Posterior cingulate gyrus (tissue), 11 donors: ENCODE measurements around the gene BTF3L4.
"Not testable (repeated sequence)": the region's sequence is repeated elsewhere in the genome, so short reads cannot be mapped to it uniquely, and the experiment has no call there.

ENCODE experiments used
- DNase-seq, 10 donors: peaks; one replicate each; pipeline versions ENCODE4 v3.0.0 to v3.0.0-alpha.2; 2020 to 2021; ENCODE audit warnings: mixed read lengths in 3 of 10
- intact Hi-C: fragments of 100-400 bp; cut with DNase I; formaldehyde crosslinking; loops from one replicate; pipeline ENCODE4 v1.15.1; 2023

BTF3L4 gene

DNA sequence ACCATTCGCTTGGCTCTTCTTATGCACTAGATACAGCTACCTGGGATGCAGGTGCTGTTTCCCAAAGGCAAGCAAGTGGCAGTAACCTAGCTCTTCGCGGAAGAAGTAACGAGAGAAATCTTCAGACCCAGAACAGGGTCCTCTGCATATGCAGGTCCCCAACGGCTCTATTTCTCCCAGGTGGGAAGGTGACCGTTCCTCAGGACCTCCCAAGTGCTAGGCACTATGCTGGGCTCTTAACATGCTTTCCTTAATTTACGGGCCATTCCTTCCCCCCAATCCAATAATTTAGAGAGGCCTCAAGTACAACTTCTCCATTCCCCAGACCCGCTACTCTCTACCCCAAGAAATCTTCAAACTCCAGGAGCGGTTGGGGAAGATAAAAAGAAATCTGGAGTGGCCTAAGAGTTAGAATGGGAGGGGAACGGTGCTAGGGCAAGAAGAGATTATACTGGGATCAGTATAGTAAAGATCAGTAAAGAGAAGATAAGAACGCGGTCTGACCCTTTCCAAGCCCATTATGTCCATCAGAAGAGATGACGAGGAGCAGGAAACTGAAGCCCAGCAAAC lies 1.5 kb upstream of the BTF3L4 start:
- no peak for DNase-seq
- intact Hi-C loops: loop anchor here (10.0 kb wide), 1 partner anchor 640 kb away; the partner anchor contains the start of gene COA7

DNA sequence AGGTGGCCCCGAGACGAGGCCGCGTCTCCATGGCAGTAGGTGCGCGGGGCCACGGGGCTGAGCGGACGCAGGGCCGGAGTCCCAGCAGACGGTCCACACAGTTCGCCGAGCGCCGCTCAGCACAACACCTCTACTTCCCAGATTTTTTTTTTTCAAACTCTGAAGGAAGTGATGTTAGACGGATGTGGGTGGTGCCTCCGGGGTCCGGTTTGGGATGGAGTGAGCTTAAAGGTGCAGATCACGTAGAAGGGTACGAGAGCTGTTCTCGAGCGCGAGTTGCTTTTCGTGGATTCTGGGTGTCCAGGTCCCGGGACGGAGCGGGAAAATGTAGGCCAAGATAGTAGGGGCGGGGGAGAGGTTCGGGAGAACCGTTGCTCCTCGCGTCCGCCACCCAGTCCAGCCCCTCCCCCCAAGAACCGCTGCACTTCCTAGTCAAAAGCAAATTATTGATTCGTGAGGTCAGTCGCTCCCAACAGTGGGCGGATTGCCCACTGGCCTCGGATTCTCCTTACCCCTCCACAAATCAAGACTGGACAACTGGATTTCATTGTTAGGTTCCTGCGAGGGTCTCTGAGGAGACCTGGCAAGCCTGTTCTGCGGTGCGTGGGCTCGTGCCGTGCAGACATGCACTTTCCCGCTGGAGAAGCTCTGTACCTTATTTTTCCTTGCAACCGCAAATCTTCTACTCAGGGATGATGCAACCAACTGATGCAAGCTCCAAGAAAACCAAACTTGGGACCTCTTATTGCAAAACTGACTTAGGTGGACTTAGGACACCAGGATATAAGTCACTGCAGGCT lies 829 bp upstream of the BTF3L4 start, which contains the start of gene TXNDC12:
TXNDC12 (minus strand) TSS at position 126 of the 800 bp plus-strand sequence; CDS start at position 31, 95 bp downstream.
- DNase-seq: peak; percentile 71 to 98 (median 79)
- intact Hi-C loops: loop anchor here (10.0 kb wide), 1 partner anchor 640 kb away; the partner anchor contains the start of gene COA7

DNA sequence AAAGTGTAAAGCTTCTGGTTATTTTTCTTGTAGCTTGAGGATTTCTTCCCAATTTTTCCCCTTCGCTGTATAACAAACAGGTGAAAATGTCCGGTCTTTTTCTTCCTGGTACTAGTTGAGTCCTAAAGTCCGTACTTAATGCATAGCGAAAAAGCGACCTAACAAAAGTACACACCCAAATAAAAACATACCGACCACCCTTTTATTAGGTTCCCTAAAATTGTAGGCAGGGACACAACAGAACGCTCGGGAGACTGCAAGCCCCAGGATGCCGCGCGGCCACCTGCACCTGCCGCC lies 281 bp upstream of the BTF3L4 start:
- no peak for DNase-seq
- intact Hi-C loops: loop anchor here (1.0 to 10.0 kb wide), 2 partner anchors 23 to 639 kb away; partner anchors contain the start of genes COA7 and KTI12

DNA sequence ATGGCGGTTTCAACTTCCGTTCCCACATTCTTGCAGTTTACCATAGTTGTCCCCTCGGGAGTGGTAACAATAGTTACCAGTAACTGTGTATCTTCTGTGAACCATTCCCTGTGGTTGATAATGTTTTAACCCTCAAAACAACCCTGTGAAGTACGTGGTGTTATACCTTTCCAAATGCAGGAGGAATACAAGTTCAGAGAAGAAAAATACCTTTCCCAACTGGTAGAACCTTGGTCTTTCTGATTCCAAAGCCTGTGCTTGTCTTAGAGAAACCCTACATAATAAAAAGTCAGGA lies 789 bp downstream of the BTF3L4 start:
- intact Hi-C loops: loop anchor here (1.0 to 10.0 kb wide), 2 partner anchors 24 to 638 kb away; partner anchors contain the start of genes COA7 and KTI12
- no peak for DNase-seq

DNA sequence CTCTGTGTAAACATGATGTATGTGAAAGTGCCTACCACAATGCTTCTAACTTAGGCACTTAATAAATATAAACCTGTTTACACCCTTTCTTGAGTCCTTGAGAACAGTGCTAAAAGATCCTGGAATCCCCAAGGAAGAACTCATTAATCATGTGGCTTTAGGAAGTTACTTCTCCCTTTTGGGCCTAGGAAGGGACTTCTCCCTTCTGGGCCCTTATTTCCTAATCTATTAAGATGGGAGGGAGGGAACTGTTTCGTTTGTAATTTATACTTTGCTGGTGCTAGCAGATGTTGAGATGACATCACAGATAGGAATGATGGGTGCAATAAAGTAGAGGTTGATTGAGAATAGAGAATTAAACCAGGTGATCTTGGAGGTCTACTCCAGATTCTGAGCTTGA lies 1.2 kb downstream of the BTF3L4 start:
- intact Hi-C loops: loop anchor here (10.0 kb wide), 1 partner anchor 638 kb away; the partner anchor contains the start of gene COA7
- no peak for DNase-seq

DNA sequence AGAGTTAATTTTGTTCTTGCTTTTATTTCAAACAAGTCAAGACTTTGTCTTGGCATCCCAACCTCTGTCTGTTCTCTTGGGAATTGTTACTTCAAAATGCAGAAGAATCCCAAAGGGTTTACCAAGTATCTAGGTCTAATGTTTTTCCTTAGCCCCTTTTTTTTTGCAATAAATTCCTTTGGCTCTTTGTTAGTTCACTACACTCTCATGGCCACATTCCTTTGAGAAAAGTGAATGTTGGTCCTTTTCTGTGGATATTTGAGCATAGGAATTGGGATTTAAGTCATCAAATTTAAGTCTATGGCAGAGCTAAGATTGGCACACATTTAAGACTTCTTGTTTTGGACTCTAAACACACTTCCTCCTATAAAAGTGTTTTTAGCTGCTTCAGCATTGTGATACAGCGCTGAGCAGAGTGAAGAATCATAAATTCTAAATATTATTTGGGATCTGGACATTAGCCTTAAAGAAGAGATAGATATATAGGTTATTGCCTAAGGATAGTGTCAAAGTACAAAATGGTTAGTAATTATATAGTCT lies 1.9 kb downstream of the BTF3L4 start:
- intact Hi-C loops: loop anchor here (10.0 kb wide), 1 partner anchor 637 kb away; the partner anchor contains the start of gene COA7
- DNase-seq: no peak

DNA sequence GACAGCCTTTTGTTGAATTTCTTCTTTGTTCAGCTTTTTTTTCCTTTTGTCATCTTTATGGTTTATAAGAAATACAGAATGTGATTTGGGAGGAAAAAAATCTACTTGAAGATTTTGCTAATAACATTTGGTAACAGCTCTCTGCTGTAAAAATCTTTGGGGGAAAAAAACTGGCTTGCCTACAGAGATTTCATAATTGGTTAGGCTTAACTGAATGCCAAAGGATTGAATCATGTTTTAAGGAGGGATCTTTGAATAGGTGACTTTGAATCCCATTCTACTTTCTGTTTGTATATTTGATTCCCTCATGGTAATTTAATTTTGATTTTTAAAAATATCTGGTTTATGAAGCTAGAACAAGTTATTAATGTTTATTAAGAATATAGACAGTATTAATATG lies 3.2 kb downstream of the BTF3L4 start:
- no peak for DNase-seq
- intact Hi-C loops: loop anchor here (10.0 kb wide), 1 partner anchor 635 kb away; the partner anchor contains the start of gene COA7

DNA sequence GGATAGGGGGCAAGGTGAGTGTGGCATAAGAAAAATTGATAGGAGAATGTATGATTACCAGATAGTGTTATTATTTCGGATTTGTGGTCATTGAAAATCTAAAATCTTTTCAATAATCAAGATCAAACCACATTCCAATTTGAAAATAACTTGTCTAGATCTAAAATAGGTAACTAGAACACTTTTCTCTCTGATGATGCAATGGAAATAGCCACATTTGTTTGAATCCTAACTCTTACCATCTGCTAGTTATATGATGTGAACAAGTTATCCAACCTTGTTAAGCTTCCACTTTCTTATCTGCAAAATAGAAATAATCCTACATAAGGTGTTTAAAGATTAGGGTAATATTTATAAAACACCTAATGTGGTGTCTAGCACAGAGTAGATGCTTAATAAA lies 3.8 kb downstream of the BTF3L4 start:
- intact Hi-C loops: loop anchor here (10.0 kb wide), 1 partner anchor 635 kb away; the partner anchor contains the start of gene COA7
- no peak for DNase-seq

DNA sequence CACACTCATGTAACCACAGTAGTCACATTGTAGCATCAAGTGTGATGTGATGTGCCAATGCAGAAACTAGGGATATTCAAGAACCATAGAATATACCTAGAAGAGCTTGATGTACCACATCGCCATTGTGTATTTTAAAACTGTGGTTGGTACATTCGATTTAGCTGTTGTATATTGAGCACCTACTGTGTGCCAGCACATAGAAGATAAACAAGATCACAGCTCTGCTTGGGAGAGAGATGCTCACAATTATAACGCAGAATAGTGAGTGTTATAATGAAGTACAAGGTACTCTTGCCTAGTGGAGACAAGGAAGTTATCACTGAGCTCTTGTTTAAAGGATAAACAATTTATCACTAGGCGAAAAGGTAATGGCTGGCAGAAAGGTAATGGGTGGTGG lies 4.7 kb downstream of the BTF3L4 start:
- intact Hi-C loops: no loop called here

DNA sequence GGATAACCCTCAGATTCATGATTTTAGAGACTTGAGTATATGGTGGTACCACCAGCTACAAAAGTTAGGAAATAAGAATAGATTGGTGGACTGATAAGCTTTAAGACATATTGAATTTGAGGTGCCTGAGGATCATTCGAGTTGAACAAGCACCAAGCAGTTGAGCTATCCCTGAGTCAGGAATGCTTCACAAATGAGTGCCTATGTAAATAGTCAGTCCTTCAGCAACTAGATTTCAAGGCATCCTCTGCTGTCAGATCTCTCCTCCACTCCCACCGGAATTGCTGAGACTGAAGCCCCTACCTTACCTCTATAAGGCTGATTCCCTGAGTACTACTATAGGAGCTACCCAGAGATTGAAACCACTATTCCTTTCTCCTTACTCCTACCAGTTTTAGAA lies 7.1 kb downstream of the BTF3L4 start:
- intact Hi-C loops: no loop called here
- DNase-seq: no peak

More for the DNA sequence above, 4.7 kb downstream of the BTF3L4 start:
- DNase-seq: no peak

DNA sequence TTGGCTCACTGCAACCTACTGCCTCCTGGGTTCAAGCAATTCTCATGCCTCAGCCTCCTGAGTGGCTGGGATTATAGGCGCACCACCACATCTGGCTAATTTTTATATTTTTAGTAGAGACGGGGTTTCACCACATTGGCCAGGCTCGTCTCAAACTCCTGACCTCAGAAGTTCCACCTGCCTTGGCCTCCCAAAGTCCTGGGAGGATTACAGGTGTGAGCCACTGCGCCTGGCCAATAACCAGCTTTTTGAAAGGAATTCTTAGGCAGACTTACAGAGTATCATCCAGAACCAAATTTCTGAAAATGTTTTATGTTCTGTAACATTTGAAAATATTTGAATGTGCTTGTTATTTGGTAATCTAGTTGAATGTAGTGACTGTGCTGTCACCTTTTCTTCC lies 14.6 kb downstream of the BTF3L4 start:
- intact Hi-C loops: no loop called here
- DNase-seq: no peak

DNA sequence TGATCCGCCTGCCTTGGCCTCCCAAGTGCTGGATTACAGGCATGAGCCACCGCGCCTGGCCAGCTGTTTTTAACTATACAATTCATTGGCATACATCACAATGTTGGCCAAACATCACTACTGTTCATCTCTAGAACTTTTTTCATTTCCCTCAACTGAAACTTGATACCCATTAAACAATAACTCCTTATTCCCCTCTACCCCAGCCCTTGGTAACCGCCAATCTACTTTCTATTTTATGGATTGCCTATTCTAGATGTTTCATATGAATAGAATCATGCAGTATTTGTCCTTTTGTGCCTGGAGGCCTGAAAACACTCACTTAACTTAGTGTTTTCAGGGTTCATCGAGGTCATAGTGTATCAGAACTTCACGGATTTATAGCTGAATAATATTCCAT lies 16.2 kb downstream of the BTF3L4 start:
- no peak for DNase-seq
- intact Hi-C loops: no loop called here

DNA sequence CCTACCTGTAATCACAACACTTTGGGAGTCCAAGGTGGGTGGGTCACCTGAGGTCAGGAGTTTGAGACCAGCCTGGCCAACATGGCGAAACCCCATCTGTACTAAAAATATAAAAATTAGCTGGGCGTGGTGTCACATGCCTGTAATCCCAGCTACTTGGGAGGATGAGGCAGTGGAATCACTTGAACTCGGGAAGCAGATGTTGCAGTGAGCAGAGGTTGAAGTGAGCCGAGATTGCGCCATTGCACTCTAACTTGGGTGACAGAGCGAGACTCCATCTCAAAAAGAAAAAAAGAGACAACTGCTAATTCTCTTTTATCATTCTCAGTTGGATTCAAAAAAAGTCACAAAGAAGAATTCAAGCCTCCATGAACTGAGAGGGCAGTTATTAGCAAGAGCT lies 21.2 kb downstream of the BTF3L4 start:
- DNase-seq, intact Hi-C loops: not testable (repeated sequence)

DNA sequence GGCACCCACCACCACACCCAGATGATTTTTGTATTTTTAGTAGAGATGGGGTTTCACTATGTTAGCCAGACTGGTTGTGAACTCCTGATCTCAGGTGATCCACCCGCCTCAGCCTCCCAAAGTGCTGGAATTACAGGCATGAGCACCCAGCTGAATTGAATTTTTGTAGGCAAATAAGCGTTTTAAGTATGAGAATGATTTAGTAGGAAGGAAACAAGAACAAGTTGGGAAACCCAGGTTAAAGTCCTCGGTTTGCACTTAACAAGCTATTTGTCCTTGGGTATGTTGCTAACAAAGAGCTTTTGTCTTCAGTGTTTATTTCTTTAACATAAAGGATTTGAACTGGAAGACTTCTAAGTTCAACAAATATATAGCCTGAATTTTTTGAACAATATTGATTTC lies 23.9 kb downstream of the BTF3L4 start:
- intact Hi-C loops: no loop called here
- DNase-seq: no peak

DNA sequence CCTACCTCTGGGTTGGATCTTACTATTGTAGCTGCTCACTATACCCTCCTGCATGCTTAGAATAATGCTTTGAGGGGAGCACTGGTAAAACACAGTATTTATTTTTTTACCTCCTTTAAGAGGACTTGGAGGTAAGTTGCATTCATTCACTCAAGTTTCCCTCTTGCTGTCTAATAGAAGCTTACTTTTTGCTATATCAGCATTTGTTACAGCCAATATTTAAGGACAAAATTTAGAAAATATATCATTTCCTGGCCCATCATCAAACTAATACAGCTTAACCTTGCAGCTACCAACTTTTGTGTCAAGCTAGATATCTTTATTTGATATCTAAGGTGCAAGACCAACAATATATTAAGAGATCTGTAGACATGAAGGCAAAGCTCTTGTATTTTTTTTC lies 31.8 kb downstream of the BTF3L4 start:
- intact Hi-C loops, DNase-seq: not testable (repeated sequence)

DNA sequence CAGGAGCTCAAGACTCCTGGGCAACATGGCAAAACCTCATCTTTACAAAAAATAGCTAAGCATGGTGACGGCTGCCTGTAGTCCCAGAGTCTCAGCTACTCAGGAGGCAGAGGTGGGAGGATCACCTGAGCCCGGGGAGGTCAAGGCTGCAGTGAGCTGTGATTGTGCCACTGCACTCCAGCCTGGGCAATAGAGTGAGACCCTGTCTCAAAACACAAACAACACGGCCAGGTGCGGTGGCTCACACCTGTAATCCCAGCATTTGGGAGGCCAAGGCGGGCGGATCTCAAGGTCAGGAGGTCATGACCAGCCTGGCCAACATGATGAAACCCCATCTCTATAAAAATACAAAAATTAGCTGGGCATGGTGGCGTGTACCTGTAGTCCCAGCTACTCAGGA lies 38.2 kb downstream of the BTF3L4 start:
- intact Hi-C loops, DNase-seq: not testable (repeated sequence)

DNA sequence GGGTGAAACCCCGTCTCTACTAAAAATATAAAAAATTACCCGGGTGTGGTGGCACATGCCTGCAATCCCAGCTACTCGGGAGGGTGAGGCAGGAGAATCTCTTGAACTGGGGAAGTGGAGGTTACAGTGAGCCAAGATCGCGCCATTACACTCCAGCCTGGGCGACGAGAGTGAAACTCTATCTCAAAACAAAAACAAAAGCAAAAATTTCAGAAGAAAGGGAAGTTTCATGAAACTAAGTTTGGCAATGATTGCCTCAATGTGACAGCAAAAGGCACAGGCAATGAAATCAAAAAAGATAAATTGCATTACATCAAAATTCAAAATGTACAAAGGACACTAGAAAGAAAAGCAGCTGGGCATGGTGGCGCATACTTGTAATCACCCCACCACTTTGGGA lies 40.1 kb downstream of the BTF3L4 start:
- intact Hi-C loops: no loop called here
- DNase-seq: no peak

DNA sequence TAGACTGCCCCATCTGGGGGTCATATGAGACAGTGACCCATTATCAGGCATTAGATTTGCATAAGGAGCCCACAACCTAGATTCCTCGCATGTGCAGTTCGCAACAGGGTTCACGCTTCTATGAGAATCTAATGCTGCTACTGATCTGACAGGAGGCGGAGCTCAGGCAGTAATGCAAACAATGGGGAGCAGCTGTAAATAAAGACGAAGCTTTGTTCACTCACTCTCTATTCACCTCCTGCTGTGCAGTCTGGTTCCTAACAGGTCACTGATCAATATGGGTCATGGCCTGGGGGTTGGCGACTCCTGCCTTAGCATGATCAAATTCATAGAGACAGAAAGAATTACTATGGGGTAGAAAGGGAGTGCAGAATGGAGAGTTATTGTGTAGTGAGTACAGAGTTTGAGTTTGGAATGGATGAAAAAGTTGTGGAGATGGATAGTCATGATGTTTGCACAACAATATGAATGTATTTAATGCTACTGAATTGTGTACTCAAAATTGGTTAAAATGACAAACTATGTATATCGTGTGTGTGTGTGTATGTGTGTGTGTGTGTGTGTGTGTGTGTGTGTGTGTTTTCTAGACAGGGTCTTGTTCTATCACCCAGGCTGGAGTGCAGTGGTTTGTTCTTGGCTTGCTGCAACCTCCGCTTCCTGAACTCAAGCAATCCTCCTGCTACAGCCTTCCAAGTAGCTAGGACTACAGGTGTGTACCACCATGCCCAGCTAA lies 42.2 kb downstream of the BTF3L4 start:
- intact Hi-C loops: no loop called here
- DNase-seq: no peak

DNA sequence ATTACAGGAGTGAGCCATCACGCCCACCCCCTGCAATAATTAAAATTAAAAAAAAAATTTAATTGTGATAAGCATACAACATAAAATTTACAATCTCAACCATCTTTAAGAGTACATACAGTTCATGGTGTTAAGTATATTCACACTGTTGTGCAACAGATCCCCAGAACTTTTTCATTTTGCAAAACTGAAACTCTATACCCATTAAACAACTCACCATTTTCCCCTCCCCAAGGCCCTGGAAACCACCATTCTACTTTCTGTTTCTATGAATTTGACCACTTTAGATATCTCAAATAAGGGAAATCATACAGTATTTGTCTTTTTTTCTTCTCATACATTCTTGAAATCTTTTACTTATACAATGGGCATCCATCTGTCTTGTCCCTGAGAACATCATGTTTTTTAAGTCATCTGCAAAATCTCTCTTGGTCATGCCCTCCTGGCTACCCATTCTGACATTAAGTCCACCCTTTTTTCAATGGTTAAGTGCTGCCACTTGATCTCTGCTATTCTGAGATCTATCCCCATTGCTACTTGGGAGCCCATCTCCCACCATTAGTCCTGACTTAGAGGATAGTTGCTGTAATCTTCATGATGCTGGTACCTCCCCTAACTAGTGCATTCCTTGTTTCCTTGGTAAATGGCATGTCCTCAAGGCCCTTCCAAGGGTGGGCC lies 46.4 kb downstream of the BTF3L4 start:
- intact Hi-C loops: no loop called here
- DNase-seq: no peak

DNA sequence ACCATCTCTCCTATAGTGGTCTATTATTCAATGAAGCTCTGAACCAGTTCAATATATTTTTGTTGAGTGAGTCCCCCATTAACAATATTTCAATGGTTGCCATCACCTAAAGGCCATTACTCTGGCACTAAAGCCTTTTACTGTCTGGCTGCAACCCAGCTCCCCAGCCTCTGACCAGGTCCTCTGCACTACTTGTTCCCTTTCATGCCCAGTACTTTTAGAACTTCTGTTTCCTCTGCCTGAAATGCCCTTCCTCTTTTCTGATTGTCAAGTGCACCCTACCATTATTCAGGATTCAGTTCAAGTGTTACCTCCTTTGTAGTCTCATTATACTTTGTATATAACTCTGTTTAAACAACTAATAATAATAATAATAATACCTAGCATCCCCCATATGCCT lies 55.4 kb downstream of the BTF3L4 start:
- DNase-seq: no peak

More for the DNA sequence above, 55.4 kb downstream of the BTF3L4 start:
- intact Hi-C loops: no loop called here
